ENCODE results near the gene SPSB4.

The SPSB4 gene

DNA sequence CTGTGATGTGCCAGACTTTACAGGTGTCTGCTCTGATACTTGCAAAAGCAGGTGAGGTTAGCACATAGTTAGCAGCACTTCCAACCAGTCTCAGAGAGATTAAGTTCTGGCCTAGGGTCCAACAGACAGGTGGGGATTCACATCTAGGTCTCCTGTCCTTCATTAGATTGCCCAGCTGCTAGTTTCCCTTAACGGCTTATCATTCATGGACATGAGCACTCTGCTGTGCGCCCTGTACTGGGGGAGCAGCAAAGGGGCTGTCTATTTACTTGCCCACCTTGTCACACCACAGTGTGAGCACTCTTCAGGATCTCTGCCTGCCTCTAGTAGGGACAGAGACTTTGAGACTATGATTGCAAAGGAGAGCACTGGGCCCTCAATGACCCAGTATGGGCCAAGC lies 8.7 kb downstream of the SPSB4 start:
- Histone ChIP-seq H3K9ac (ENCODE audit: low read length) (no peak overlapping the region), H3F3A (ENCODE audit: insufficient read depth, low read length) (no peaks in the 10 kb centered on the region), H2AFZ (ENCODE audit: low read length) (no peak overlapping the region), H3K79me2 (ENCODE audit: low read length) (no peaks in the 10 kb centered on the region), H3K4me3 (ENCODE audit: low read length) (no peak overlapping the region), H3K27me3 (replicated peaks; ENCODE audit: insufficient read depth, low read length) (no peaks in the 10 kb centered on the region), H3K4me1 (ENCODE audit: low read length) (no peaks in the 10 kb centered on the region), H3K27ac (ENCODE audit: low read length) (no peak overlapping the region), H4K20me1 (ENCODE audit: insufficient read depth, low read length) (no peaks in the 10 kb centered on the region), H3K9me2 (replicated peaks; ENCODE audit: insufficient read depth, low read length) (no peaks in the 10 kb centered on the region), H3K4me2 (ENCODE audit: low read depth, low read length) (no peak overlapping the region), H3K9me3 (replicated peaks; ENCODE audit: insufficient read depth, low read length) (no peaks in the 10 kb centered on the region), H3K36me3 (replicated peaks; ENCODE audit: insufficient read depth, low read length) (no peaks in the 10 kb centered on the region)
- TF ChIP-seq EZH2phosphoT487 (IDR thresholded peaks at IDR 0.05; ENCODE audit: low read length) = no peak
- TF ChIP-seq EZH2 (optimal IDR thresholded peaks at IDR 0.05; ENCODE audit: low read depth, low read length) = no peak
- TF ChIP-seq, protein P1, sequence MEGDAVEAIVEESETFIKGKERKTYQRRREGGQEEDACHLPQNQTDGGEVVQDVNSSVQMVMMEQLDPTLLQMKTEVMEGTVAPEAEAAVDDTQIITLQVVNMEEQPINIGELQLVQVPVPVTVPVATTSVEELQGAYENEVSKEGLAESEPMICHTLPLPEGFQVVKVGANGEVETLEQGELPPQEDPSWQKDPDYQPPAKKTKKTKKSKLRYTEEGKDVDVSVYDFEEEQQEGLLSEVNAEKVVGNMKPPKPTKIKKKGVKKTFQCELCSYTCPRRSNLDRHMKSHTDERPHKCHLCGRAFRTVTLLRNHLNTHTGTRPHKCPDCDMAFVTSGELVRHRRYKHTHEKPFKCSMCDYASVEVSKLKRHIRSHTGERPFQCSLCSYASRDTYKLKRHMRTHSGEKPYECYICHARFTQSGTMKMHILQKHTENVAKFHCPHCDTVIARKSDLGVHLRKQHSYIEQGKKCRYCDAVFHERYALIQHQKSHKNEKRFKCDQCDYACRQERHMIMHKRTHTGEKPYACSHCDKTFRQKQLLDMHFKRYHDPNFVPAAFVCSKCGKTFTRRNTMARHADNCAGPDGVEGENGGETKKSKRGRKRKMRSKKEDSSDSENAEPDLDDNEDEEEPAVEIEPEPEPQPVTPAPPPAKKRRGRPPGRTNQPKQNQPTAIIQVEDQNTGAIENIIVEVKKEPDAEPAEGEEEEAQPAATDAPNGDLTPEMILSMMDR (IDR thresholded peaks at IDR 0.05; ENCODE audit: low read length) = no peak
- no peak for DNase-seq

DNA sequence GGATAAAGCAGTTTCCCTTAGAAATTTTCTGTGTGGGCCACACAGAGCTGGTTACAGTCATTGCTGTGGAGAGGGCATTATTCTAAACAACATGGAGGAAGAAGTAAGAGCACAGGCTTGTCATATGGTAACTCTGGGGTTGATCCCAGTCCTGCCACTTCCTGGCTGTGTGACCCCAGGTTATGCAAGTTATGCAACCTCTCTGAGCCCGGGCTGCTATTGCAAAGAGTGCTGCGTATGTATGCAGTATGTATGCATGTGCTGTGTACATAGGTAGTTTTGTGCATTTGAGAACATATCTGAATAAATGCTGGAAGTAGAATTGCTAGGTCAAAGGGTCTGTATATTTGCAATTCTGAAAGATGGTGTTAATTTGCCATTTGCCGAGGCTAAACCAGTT lies 9.2 kb downstream of the SPSB4 start:
- DNase-seq = no peak
- H3K4me2 ChIP-seq (ENCODE audit: low read depth, low read length) = no peak overlapping the region
- H3K9ac ChIP-seq (ENCODE audit: low read length) = no peak overlapping the region

DNA sequence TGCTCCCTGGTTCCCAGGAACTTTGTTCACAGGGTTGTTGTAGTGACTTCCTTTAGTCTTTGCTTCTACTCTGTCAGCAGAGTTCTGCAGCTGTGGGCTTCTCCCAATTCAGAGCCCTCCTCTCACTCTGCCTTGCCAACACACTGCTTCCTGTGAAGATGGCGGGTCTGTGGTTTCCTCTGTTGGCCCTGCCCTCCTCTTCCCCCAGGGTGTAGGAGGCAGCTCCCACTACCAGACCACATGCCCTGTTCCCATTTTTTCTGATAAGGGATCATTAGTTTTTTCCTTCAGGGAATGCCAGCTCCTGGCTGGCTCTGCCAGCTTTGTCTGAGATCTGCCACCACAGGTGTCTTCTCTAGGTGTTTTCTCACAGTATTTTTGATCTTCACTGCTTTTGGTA lies 12.7 kb downstream of the SPSB4 start:
- Histone ChIP-seq H3K9ac (ENCODE audit: low read length) (no peak overlapping the region), H3K4me1 (ENCODE audit: low read length) (no peaks in the 10 kb centered on the region), H2AFZ (ENCODE audit: low read length) (no peak overlapping the region), H3K79me2 (ENCODE audit: low read length) (no peaks in the 10 kb centered on the region), H3K4me3 (ENCODE audit: low read length) (no peak overlapping the region), H3K9me2 (replicated peaks; ENCODE audit: insufficient read depth, low read length) (no peaks in the 10 kb centered on the region), H3F3A (ENCODE audit: insufficient read depth, low read length) (no peaks in the 10 kb centered on the region), H4K20me1 (ENCODE audit: insufficient read depth, low read length) (no peaks in the 10 kb centered on the region), H3K4me2 (ENCODE audit: low read depth, low read length) (no peak overlapping the region), H3K9me3 (replicated peaks; ENCODE audit: insufficient read depth, low read length) (no peaks in the 10 kb centered on the region), H3K27ac (ENCODE audit: low read length) (no peak overlapping the region), H3K27me3 (replicated peaks; ENCODE audit: insufficient read depth, low read length) (no peaks in the 10 kb centered on the region), H3K36me3 (replicated peaks; ENCODE audit: insufficient read depth, low read length) (no peaks in the 10 kb centered on the region)
- DNase-seq = no peak
- TF ChIP-seq EZH2phosphoT487 (IDR thresholded peaks at IDR 0.05; ENCODE audit: low read length) = no peak
- TF ChIP-seq, protein P1 (IDR thresholded peaks at IDR 0.05; ENCODE audit: low read length) = no peak
- TF ChIP-seq EZH2 (optimal IDR thresholded peaks at IDR 0.05; ENCODE audit: low read depth, low read length) = no peak

More for the DNA sequence above, 9.2 kb downstream of the SPSB4 start:
- H4K20me1 ChIP-seq (ENCODE audit: insufficient read depth, low read length) = no peaks in the 10 kb centered on the region
- no peaks in the 10 kb centered on the region for H3F3A ChIP-seq (ENCODE audit: insufficient read depth, low read length)
- no peak overlapping the region for H2AFZ ChIP-seq (ENCODE audit: low read length)
- H3K27me3 ChIP-seq (replicated peaks; ENCODE audit: insufficient read depth, low read length) = no peaks in the 10 kb centered on the region
- H3K4me1 ChIP-seq (ENCODE audit: low read length) = no peaks in the 10 kb centered on the region
- H3K4me3 ChIP-seq (ENCODE audit: low read length) = no peak overlapping the region
- TF ChIP-seq, protein P1 (IDR thresholded peaks at IDR 0.05; ENCODE audit: low read length) = no peak
- TF ChIP-seq EZH2phosphoT487 (IDR thresholded peaks at IDR 0.05; ENCODE audit: low read length) = no peak
- TF ChIP-seq EZH2 (optimal IDR thresholded peaks at IDR 0.05; ENCODE audit: low read depth, low read length) = no peak
- H3K9me2 ChIP-seq (replicated peaks; ENCODE audit: insufficient read depth, low read length) = no peaks in the 10 kb centered on the region
- H3K79me2 ChIP-seq (ENCODE audit: low read length) = no peaks in the 10 kb centered on the region
- no peak overlapping the region for H3K27ac ChIP-seq (ENCODE audit: low read length)
- no peaks in the 10 kb centered on the region for H3K9me3 ChIP-seq (replicated peaks; ENCODE audit: insufficient read depth, low read length)
- no peaks in the 10 kb centered on the region for H3K36me3 ChIP-seq (replicated peaks; ENCODE audit: insufficient read depth, low read length)

Measured in MM.1S (cell line).